Adrenal gland (tissue), 19 donors: ENCODE results near the gene ZNF117. TPM values are rescaled to one million over a fixed set of nuclear protein-coding genes. Genes with fewer than 3 reads are reported as not detected.
"Not testable (repeated sequence)": the region's sequence is repeated elsewhere in the genome, so short reads cannot be mapped to it uniquely, and the experiment has no call there.

Source experiments
- DNase-seq, 7 donors: peaks; one replicate each; pipeline ENCODE4 v3.0.0-alpha.2; 2019 to 2020
- H3K27ac ChIP-seq, 5 donors: fragments of 200-600 bp; sonication (generic) in 4 of 5; 1 replicate in 3 of 5; 2 replicates in 2 of 5; pipeline versions ENCODE4 v1.5.1 to v1.8.0; 2016 to 2020; ENCODE audit warnings: mild to moderate bottlenecking in 1 of 5
- H3K27me3 ChIP-seq: fragments of 200-600 bp; 2 replicates; pipeline ENCODE4 v1.8.0; 2021
- H3K36me3 ChIP-seq, 2 donors: fragments of 200-600 bp; replicated peaks in 1 of 2; 1 replicate in 1 of 2; 2 replicates in 1 of 2; pipeline versions ENCODE4 v1.5.1 to v1.8.0; 2018 to 2022
- H3K4me1 ChIP-seq, 2 donors: fragments of 200-600 bp; replicated peaks in 1 of 2; 1 replicate in 1 of 2; 2 replicates in 1 of 2; pipeline versions ENCODE4 v1.5.1 to v1.8.0; 2018 to 2021
- H3K4me3 ChIP-seq, 4 donors: fragments of 200-600 bp; sonication (generic) in 3 of 4; one replicate each; pipeline ENCODE4 v1.5.1; 2016 to 2018
- H3K9me3 ChIP-seq, 3 donors: fragments of 200-600 bp; sonication (generic) in 1 of 3; replicated peaks in 1 of 3; 1 replicate in 2 of 3; 2 replicates in 1 of 3; pipeline versions ENCODE4 v1.5.1 to v1.8.0; 2016 to 2021
- POLR2A ChIP-seq, 2 donors: fragments of 450-650 bp; IDR thresholded peaks; one replicate each; pipeline ENCODE4 v1.6.1; 2017; ENCODE audit warnings: antibody characterized with exemption in 2 of 2, mild to moderate bottlenecking in 2 of 2, moderate library complexity in 1 of 2
- WGBS, 4 donors: extraction: QIAGEN DNeasy Blood & Tissue Kit in 2 of 4; methylation state at CpG; one replicate each; pipeline versions ENCODE4 v1.1.5 to v1.1.7; 2013 to 2017; 5-methylcytosine and 5-hydroxymethylcytosine counted together
- intact Hi-C, 2 donors: fragments of 100-400 bp; cut with DNase I; formaldehyde crosslinking; loops; one replicate each; pipeline versions ENCODE4 v1.14.1 to v1.15.0; 2022 to 2023
- long read RNA-seq, 10 donors: library from polyadenylated mRNA in 3 of 10; unstranded in 2 of 10; stranded (forward) in 1 of 10; transcript quantifications; one replicate each; pipeline ENCODE4 v2.0.0 and lab custom pipeline, GENCODE V29; 2021 to 2026
- polyA plus RNA-seq, 3 donors: library from polyadenylated mRNA; stranded (reverse); fragments of 200-250 nt in 2 of 3; fragments of 350-450 nt in 1 of 3; fragmentation: Illumina TruSeq in 1 of 3; extraction: RNeasy Lipid Tissue Mini Kit (QIAGEN cat#74804) in 1 of 3; gene quantifications; one replicate each; pipeline ENCODE4 v1.2.3, GENCODE V29; 2013 to 2014
- total RNA-seq, 9 donors: library from RNA; depleted of rRNA in 4 of 9; stranded (reverse); fragments of >200 nt in 4 of 9; fragments of 120-200 nt in 1 of 9; fragmentation: NEBNext Ultra II Directional in 1 of 9; extraction: Animal tissue kit (Norgen Biotek cat#: 25700) in 1 of 9; gene quantifications; one replicate each; pipeline versions ENCODE4 v1.1.0 to v1.2.4, GENCODE V29; 2013 to 2023
- TF ChIP-seq, protein P1 (sequence below), 6 experiments: fragments of 450-650 bp in 4 of 6; fragments of 200-600 bp in 2 of 6; sonication (generic) in 1 of 6; IDR thresholded peaks; 1 replicate in 5 of 6; 2 replicates in 1 of 6; pipeline versions ENCODE4 v1.5.1 to v1.8.0; 2016 to 2021; ENCODE audit warnings: antibody characterized with exemption in 6 of 6, mild to moderate bottlenecking in 2 of 6, moderate library complexity in 1 of 6
- donor health status: healthy with polysubstance abuse.
- donor health status: Bipolar disorder and iron deficiency.
- donor health status: DM: yes; HTN: yes; CAD: no.
- donor health status: DM: no; HTN: no; CAD: no.
- donor health status: DM: no; HTN: no; CAD: no.
- donor health status: DM: yes; HTN: yes; CAD: no.

The ZNF117 gene
- total RNA-seq (100 to 1,000 TPM in 1 of 9 donors, 10 to 100 TPM in 8; 12.0 to 145 (median 40.4) TPM), polyA plus RNA-seq (10 to 100 TPM; 23.6 to 60.5 (median 29.9) TPM)
- long read RNA-seq, donor 1, full-length matches to known transcripts = 12 of 17 reads
- long read RNA-seq, donor 1, partial matches to known transcripts = 5 of 17 reads
- long read RNA-seq, donor 1, other reads (novel, unspliced or antisense) = 0 of 17 reads
- long read RNA-seq, donor 2, full-length matches to known transcripts = 19 of 30 reads
- long read RNA-seq, donor 2, partial matches to known transcripts = 11 of 30 reads
- long read RNA-seq, donor 2, other reads (novel, unspliced or antisense) = 0 of 30 reads
- long read RNA-seq, donor 3, full-length matches to known transcripts = 7 of 7 reads
- long read RNA-seq, donor 3, partial matches to known transcripts = 0 of 7 reads
- long read RNA-seq, donor 3, other reads (novel, unspliced or antisense) = 0 of 7 reads
- long read RNA-seq, donor 4, partial matches to known transcripts = 0 of 12 reads
- long read RNA-seq, donor 4, other reads (novel, unspliced or antisense) = 10 of 12 reads
- long read RNA-seq, donor 5, partial matches to known transcripts = 0 of 26 reads
- long read RNA-seq, donor 5, other reads (novel, unspliced or antisense) = 24 of 26 reads
- long read RNA-seq, donor 6, partial matches to known transcripts = 0 of 10 reads
- long read RNA-seq, donor 6, other reads (novel, unspliced or antisense) = 8 of 10 reads
- long read RNA-seq, donor 7, full-length matches to known transcripts = 7 of 7 reads
- long read RNA-seq, donor 7, partial matches to known transcripts = 0 of 7 reads
- long read RNA-seq, donor 7, other reads (novel, unspliced or antisense) = 0 of 7 reads
- long read RNA-seq, donor 8, full-length matches to known transcripts = 14 of 14 reads
- long read RNA-seq, donor 8, partial matches to known transcripts = 0 of 14 reads
- long read RNA-seq, donor 8, other reads (novel, unspliced or antisense) = 0 of 14 reads
- long read RNA-seq, donor 9, full-length matches to known transcripts = 18 of 18 reads
- long read RNA-seq, donor 9, partial matches to known transcripts = 0 of 18 reads
- long read RNA-seq, donor 9, other reads (novel, unspliced or antisense) = 0 of 18 reads
- long read RNA-seq, donor 10, full-length matches to known transcripts = 3 of 3 reads
- long read RNA-seq, donor 10, partial matches to known transcripts = 0 of 3 reads
- long read RNA-seq, donor 10, other reads (novel, unspliced or antisense) = 0 of 3 reads

- H3K27ac ChIP-seq = peak within 1 kb of the TSS in 2 of 5 donors; percentile 33 to 45
- WGBS, 4 donors = 61 to 82% (median 74%) methylated on average over 4 of the region's 4 CpGs
- H3K27me3 ChIP-seq = no peaks in the 10 kb centered on the region
- DNase-seq = no peak
- intact Hi-C loops = no loop called here
- H3K4me1 ChIP-seq = no peaks in the 10 kb centered on the region
- TF ChIP-seq POLR2A (IDR thresholded peaks at IDR 0.05) = no peak
- TF ChIP-seq, protein P1, sequence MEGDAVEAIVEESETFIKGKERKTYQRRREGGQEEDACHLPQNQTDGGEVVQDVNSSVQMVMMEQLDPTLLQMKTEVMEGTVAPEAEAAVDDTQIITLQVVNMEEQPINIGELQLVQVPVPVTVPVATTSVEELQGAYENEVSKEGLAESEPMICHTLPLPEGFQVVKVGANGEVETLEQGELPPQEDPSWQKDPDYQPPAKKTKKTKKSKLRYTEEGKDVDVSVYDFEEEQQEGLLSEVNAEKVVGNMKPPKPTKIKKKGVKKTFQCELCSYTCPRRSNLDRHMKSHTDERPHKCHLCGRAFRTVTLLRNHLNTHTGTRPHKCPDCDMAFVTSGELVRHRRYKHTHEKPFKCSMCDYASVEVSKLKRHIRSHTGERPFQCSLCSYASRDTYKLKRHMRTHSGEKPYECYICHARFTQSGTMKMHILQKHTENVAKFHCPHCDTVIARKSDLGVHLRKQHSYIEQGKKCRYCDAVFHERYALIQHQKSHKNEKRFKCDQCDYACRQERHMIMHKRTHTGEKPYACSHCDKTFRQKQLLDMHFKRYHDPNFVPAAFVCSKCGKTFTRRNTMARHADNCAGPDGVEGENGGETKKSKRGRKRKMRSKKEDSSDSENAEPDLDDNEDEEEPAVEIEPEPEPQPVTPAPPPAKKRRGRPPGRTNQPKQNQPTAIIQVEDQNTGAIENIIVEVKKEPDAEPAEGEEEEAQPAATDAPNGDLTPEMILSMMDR (IDR thresholded peaks at IDR 0.05) = no peak
- peaks cover 0 to 6% of the 10 kb centered on the region in 2 donors for H3K36me3 ChIP-seq
- no peak within 1 kb of the TSS for H3K4me3 ChIP-seq
- H3K9me3 ChIP-seq = peaks cover 0 to 5% (median 0%) of the 10 kb centered on the region in 3 donors
These were observed at the start of gene ZNF117 for GRCh38 chr7:64990936-64991335. ZNF117 (minus strand) TSS chr7:64991036.

DNA sequence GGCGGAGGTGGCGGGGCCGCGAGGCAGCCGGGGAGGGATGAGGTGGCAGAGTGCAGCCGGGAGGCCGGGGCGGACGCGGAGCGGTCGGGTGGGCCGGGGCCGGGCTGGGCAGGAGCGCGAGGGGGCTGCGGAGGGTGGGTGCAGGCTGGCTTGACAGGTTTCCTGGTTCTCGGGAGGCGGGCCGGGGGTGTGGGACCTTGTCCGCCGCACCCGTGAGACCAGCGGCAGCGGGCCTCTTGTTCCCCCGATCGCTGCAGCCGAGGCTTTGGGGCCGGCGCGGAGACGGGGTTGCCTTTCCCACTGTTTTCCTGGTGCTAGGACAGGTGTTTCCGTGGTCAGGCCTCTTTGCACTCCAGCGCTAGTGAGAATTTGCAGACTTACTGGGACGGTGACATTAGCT is 47.9 kb upstream of the ZNF117 start:
- peaks cover 0 to 11% of the 10 kb centered on the region in 2 donors for H3K4me1 ChIP-seq
- peak overlapping the region in 4 of 5 donors; percentile 85 to 98 (median 90) for H3K27ac ChIP-seq
- DNase-seq = peak; percentile 37 to 66 (median 48)
- H3K27me3 ChIP-seq, H3K36me3 ChIP-seq, intact Hi-C loops, H3K9me3 ChIP-seq: not testable (repeated sequence)
- H3K4me3 ChIP-seq = peak overlapping the region in 2 of 4 donors; percentile 56 to 92
- 0 to 1% (median 1%) methylated on average over 16 to 30 of the region's 35 CpGs; no CpG with 5 or more reads in 1 of the 4 donors for WGBS, 4 donors

DNA sequence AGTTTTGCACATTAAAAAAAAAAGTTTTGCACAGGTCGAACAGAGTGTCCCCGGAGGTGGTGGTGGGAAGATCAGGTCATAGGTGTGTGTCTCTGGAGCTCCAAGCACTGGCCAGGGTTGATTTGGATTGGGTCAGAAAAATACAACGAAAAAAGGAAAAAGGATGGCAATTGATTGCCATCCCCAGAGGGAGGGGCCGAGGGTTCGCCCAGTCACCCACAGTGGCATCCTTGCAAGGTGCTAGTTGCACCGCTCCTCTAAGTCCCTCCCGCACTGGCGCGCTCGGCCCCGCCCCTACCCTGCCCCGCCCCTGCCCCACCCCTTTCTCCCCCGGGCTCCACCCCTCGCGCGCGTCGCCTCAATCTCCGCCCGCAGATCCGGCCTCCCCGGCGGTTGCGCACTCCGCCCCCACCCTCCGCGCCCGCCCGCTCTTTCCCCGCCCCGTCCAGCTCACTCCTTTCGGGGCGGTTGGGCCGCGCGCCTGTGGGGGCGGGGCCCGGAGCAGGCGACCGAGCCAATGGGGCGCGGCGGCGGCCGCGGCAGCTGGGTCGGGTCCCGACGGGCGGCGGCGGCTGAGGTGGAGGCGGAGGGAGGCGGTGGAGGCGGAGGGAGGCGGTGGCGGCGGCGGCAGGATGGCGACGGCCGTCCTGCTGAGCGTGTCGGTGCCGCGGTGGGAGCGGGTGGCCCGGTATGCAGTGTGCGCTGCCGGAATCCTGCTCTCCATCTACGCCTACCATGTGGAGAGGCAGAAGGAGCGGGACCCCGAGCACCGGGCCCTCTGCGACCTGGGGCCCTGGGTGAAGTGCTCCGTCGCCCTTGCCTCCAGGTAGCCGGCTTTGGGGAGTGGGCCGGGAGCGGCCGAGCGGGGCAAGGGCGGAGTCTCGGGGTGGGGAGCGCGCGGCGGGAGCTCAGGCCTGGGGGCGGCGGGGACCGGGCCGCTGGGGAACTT is 47.2 kb upstream of the ZNF117 start:
- DNase-seq = peak; percentile 94 to 95 (median 94)
- TF ChIP-seq POLR2A (IDR thresholded peaks at IDR 0.05) = peak; percentile 34 to 56
- TF ChIP-seq, protein P1 (IDR thresholded peaks at IDR 0.05) = no peak
- Histone ChIP-seq H3K27me3 (no peaks in the 10 kb centered on the region), H3K27ac (peak overlapping the region in 4 of 5 donors; percentile 85 to 98 (median 90)), H3K4me1 (peaks cover 0 to 11% of the 10 kb centered on the region in 2 donors), H3K36me3 (no peaks in the 10 kb centered on the region), H3K4me3 (peak overlapping the region; percentile 48 to 98 (median 74)), H3K9me3 (no peaks in the 10 kb centered on the region)
- WGBS, 4 donors = 2 to 7% (median 5%) methylated on average over 10 to 80 of the region's 92 CpGs
- intact Hi-C loops = no loop called here

DNA sequence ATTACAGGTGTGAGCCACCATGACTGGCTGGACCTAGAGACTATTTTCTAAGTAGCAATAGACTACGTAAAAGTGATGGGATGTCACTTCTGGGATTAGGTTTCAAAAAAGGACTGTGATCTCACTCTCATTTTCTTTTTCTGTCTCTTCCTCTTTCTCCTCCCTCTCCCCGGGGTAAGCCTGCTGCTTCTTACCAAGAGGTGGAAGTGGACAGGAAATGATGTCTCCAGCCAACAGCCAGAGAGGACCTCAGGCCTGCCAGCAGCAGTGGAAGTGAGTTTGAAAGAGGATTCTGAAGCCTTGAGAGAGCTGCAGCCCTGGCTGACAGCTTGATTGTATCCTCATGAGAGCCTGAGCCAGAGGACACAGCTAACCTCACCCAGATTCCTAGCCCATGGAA is 45.7 kb upstream of the ZNF117 start:
- intact Hi-C loops, H3K27me3 ChIP-seq, H3K36me3 ChIP-seq, H3K4me3 ChIP-seq, H3K9me3 ChIP-seq: not testable (repeated sequence)
- DNase-seq = peak in 3 of 7 donors; percentile 32 to 52 (median 40)
- WGBS, 4 donors = 32 to 42% (median 37%) methylated on average over 2 of the region's 2 CpGs
- Histone ChIP-seq H3K4me1 (peaks cover 0 to 11% of the 10 kb centered on the region in 2 donors), H3K27ac (peak overlapping the region in 4 of 5 donors; percentile 41 to 73 (median 58))

- H3K9me3 ChIP-seq, DNase-seq, H3K27me3 ChIP-seq, intact Hi-C loops, H3K36me3 ChIP-seq, H3K4me3 ChIP-seq: not testable (repeated sequence)
- Histone ChIP-seq H3K4me1 (peaks cover 0 to 11% of the 10 kb centered on the region in 2 donors), H3K27ac (peak overlapping the region in 1 of 5 donors; percentile 48)
These were observed 44.6 kb upstream of the ZNF117 start for GRCh38 chr7:65035469-65035868.
